SKM-1 treated with dmso at 0.1 percent for 144 hours (cell line): Measurements from ENCODE around the gene DHRSX.
"Not testable (repeated sequence)": the region's sequence is repeated elsewhere in the genome, so short reads cannot be mapped to it uniquely, and the experiment has no call there.

Experiments
- DNase-seq: peaks from one replicate; lab custom pipeline; 2025; ENCODE audit not compliant: unreplicated experiment; lab: John Stamatoyannopoulos, UW

The DHRSX gene

GRCh38 chrX:2477313-2477712 lies 23.5 kb downstream of the DHRSX start:
- DNase-seq = not testable (repeated sequence)

GRCh38 chrX:2474963-2475726 lies 25.6 kb downstream of the DHRSX start:
- no peak for DNase-seq

- DNase-seq = no peak
These were observed 26.4 kb downstream of the DHRSX start for GRCh38 chrX:2474280-2474962.

- not testable (repeated sequence) for DNase-seq
These were observed 27.7 kb downstream of the DHRSX start for GRCh38 chrX:2473064-2473463.

- no peak for DNase-seq
These were observed 29.1 kb downstream of the DHRSX start for GRCh38 chrX:2471641-2472040.

- not testable (repeated sequence) for DNase-seq
These were observed 29.6 kb downstream of the DHRSX start for GRCh38 chrX:2471126-2471525.

- not testable (repeated sequence) for DNase-seq
These were observed 30.9 kb downstream of the DHRSX start for GRCh38 chrX:2469852-2470251.

- DNase-seq = no peak
These were observed 31.5 kb downstream of the DHRSX start for GRCh38 chrX:2469196-2469685.

GRCh38 chrX:2468261-2469195 lies 32.2 kb downstream of the DHRSX start:
- DNase-seq = no peak

- DNase-seq = no peak
These were observed 33.7 kb downstream of the DHRSX start for GRCh38 chrX:2466876-2467656.

GRCh38 chrX:2464677-2465166 lies 36.1 kb downstream of the DHRSX start:
- no peak for DNase-seq

GRCh38 chrX:2463973-2464676 lies 36.7 kb downstream of the DHRSX start:
- DNase-seq = no peak

- DNase-seq = not testable (repeated sequence)
These were observed 37.3 kb downstream of the DHRSX start for GRCh38 chrX:2463481-2463880.

- no peak for DNase-seq
These were observed 38.0 kb downstream of the DHRSX start for GRCh38 chrX:2462780-2463179.

- no peak for DNase-seq
These were observed 38.7 kb downstream of the DHRSX start for GRCh38 chrX:2462074-2462473.

- no peak for DNase-seq
These were observed 39.1 kb downstream of the DHRSX start for GRCh38 chrX:2461711-2462016.

GRCh38 chrX:2460821-2461710 lies 39.7 kb downstream of the DHRSX start:
- DNase-seq = not testable (repeated sequence)

- DNase-seq = not testable (repeated sequence)
These were observed 40.7 kb downstream of the DHRSX start for GRCh38 chrX:2460048-2460447.

- DNase-seq = no peak
These were observed 42.5 kb downstream of the DHRSX start for GRCh38 chrX:2458309-2458708.
